NCI-H2227 (cell line): ENCODE results near the gene GADL1.
A peak's percentile ranks its signal among the peaks of the same experiment; 100 is the strongest.

Experiments
- DNase-seq: peaks from one replicate; lab custom pipeline; 2025; ENCODE audit not compliant: unreplicated experiment; lab: John Stamatoyannopoulos, UW

The GADL1 gene

GRCh38 chr3:30811151-30811795 is 83.2 kb downstream of the GADL1 start:
- DNase-seq: no peak

- DNase-seq: no peak
Measured at GRCh38 chr3:30810625-30811024, 83.8 kb downstream of the GADL1 start.

GRCh38 chr3:30805695-30806094 is 88.8 kb downstream of the GADL1 start:
- no peak for DNase-seq

GRCh38 chr3:30804984-30805383 is 89.5 kb downstream of the GADL1 start:
- DNase-seq: no peak

- no peak for DNase-seq
Measured at GRCh38 chr3:30795176-30795575, 99.3 kb downstream of the GADL1 start.

- no peak for DNase-seq
Measured at GRCh38 chr3:30793740-30794139, 100.7 kb downstream of the GADL1 start.

GRCh38 chr3:30790150-30790549 is 104.3 kb downstream of the GADL1 start:
- DNase-seq: no peak

- no peak for DNase-seq
Measured at GRCh38 chr3:30786365-30786764, 108.1 kb downstream of the GADL1 start.

GRCh38 chr3:30779686-30780287 is 114.7 kb downstream of the GADL1 start:
- DNase-seq: peak; percentile 3

- no peak for DNase-seq
Measured at GRCh38 chr3:30778933-30779332, 115.5 kb downstream of the GADL1 start.

- no peak for DNase-seq
Measured at GRCh38 chr3:30777426-30778113, 116.9 kb downstream of the GADL1 start.

- DNase-seq: no peak
Measured at GRCh38 chr3:30776186-30776815, 118.2 kb downstream of the GADL1 start.

- no peak for DNase-seq
Measured at GRCh38 chr3:30775040-30775439, 119.4 kb downstream of the GADL1 start.

- no peak for DNase-seq
Measured at GRCh38 chr3:30774062-30774461, 120.4 kb downstream of the GADL1 start.

- no peak for DNase-seq
Measured at GRCh38 chr3:30770387-30770786, 124.1 kb downstream of the GADL1 start.

- DNase-seq: peak; percentile 55
Measured at GRCh38 chr3:30768703-30769550, 125.5 kb downstream of the GADL1 start.

- no peak for DNase-seq
Measured at GRCh38 chr3:30768046-30768445, 126.4 kb downstream of the GADL1 start.

- no peak for DNase-seq
Measured at GRCh38 chr3:30766522-30766921, 127.9 kb downstream of the GADL1 start.

- DNase-seq: no peak
Measured at GRCh38 chr3:30764891-30765290, 129.6 kb downstream of the GADL1 start.

GRCh38 chr3:30764281-30764680 is 130.2 kb downstream of the GADL1 start:
- DNase-seq: no peak

GRCh38 chr3:30761374-30761773 is 133.1 kb downstream of the GADL1 start:
- DNase-seq: no peak
